Measurements from ENCODE around the gene TRNT1.

DNA sequence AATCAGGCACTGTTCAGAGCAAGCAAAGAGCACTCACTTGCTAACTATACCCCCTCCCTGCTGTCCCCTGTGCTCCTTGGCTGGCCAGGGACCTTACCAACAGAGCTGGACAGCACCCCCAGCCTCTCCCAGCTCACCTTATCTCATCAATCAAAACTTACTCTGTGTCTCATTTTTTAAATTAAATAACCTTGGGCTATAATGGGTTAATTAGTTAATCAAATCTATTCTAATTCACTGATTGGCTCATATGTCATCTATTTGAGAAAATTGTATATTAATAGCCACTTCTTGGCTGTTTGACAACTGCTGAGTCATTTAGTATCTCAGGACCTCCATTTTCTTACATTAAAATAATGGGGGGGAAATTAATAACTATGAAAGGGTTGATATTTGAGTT lies 39.5 kb upstream of the TRNT1 start:
- TF ChIP-seq POLR2A (IDR thresholded peaks at IDR 0.05; ENCODE audit: low read length): no peak
- TF ChIP-seq GATA1 (IDR thresholded peaks at IDR 0.05; ENCODE audit: low read depth, low read length): no peak
